IMR-90 (cell line): ENCODE results near the gene MTR. TPM values are rescaled to one million over a fixed set of nuclear protein-coding genes. Genes with fewer than 3 reads are reported as not detected.

Experiments
- ATAC-seq: fragments of 200-7000 bp; cut with Tn5 transposase; 2 replicates; pipeline ENCODE4 v1.9.1; 2020; ENCODE audit warnings: low read depth, mild to moderate bottlenecking, moderate library complexity
- BruUV-seq: library from RNA; stranded (reverse); fragments of 400-500 nt; replicated peaks from 2 replicates; lab custom pipeline; 2021; lab: Mats Ljungman, UMichigan
- CTCF ChIA-PET: fragments of 300-600 bp; formaldehyde crosslinking; extraction: SDS; loops from one replicate; lab custom pipeline; 2021; ENCODE audit warnings: antibody characterized with exemption; lab: Yijun Ruan, JAX
- POLR2A ChIA-PET: fragments of 300-600 bp; sonication (Branson Sonifier 250); formaldehyde crosslinking; loops from one replicate; lab custom pipeline; 2022; ENCODE audit warnings: antibody characterized with exemption; ENCODE audit not compliant: unreplicated experiment; lab: Charles Lee
- DNase-seq: peaks from one replicate; pipeline ENCODE4 v3.0.0; 2013
- H2AFZ ChIP-seq: replicated peaks from 2 replicates; pipeline ENCODE3; 2013; ENCODE audit warnings: low read length, mild to moderate bottlenecking; ENCODE audit not compliant: poor library complexity
- H2AK5ac ChIP-seq: 2 replicates; pipeline ENCODE4 v1.6.1; 2013; ENCODE audit warnings: low read depth, low read length, inconsistent platforms
- H2AK9ac ChIP-seq: replicated peaks from 2 replicates; pipeline ENCODE3; 2013; ENCODE audit warnings: mild to moderate bottlenecking, low read depth, low read length, moderate library complexity; ENCODE audit not compliant: poor library complexity
- H2BK120ac ChIP-seq: 2 replicates; pipeline ENCODE4 v1.6.1; 2013; ENCODE audit warnings: low read depth, low read length, inconsistent platforms
- H2BK15ac ChIP-seq: 3 replicates; pipeline ENCODE4 v1.6.1; 2013; ENCODE audit warnings: low read depth, low read length, inconsistent platforms
- H2BK20ac ChIP-seq: 2 replicates; pipeline ENCODE4 v1.6.1; 2013; ENCODE audit warnings: low read depth, mild to moderate bottlenecking, inconsistent platforms, low read length, moderate library complexity
- H2BK5ac ChIP-seq: 2 replicates; pipeline ENCODE4 v1.6.1; 2013; ENCODE audit warnings: mild to moderate bottlenecking, low read depth, low read length, inconsistent platforms; ENCODE audit not compliant: poor library complexity, severe bottlenecking
- H3K14ac ChIP-seq: replicated peaks from 2 replicates; pipeline ENCODE4 v1.6.1; 2013; ENCODE audit warnings: low read depth, low read length, inconsistent platforms
- H3K18ac ChIP-seq: 2 replicates; pipeline ENCODE4 v1.6.1; 2013; ENCODE audit warnings: low read depth, low read length, control low read depth
- H3K23ac ChIP-seq: 2 replicates; pipeline ENCODE4 v1.6.1; 2013; ENCODE audit warnings: low read depth, low read length, inconsistent platforms
- H3K27ac ChIP-seq: 2 replicates; pipeline ENCODE4 v1.5.1; 2013; ENCODE audit warnings: mild to moderate bottlenecking, control low read depth, low read length; ENCODE audit not compliant: insufficient read depth
- H3K27me3 ChIP-seq: 2 replicates; pipeline ENCODE4 v1.6.1; 2013; ENCODE audit warnings: low read length; ENCODE audit not compliant: control insufficient read depth, insufficient read depth
- H3K36me3 ChIP-seq: 2 replicates; pipeline ENCODE4 v1.6.1; 2013; ENCODE audit warnings: low read length, mixed read lengths; ENCODE audit not compliant: control insufficient read depth, insufficient read depth
- H3K4ac ChIP-seq: 2 replicates; pipeline ENCODE4 v1.6.1; 2013; ENCODE audit warnings: low read depth, low read length, inconsistent platforms
- H3K4me1 ChIP-seq: 2 replicates; pipeline ENCODE4 v1.6.1; 2013; ENCODE audit warnings: low read length, mixed read lengths; ENCODE audit not compliant: control insufficient read depth, insufficient read depth
- H3K4me2 ChIP-seq: 2 replicates; pipeline ENCODE4 v1.6.1; 2013; ENCODE audit warnings: low read depth, mild to moderate bottlenecking, control low read depth, low read length, moderate library complexity
- H3K4me3 ChIP-seq: 2 replicates; pipeline ENCODE4 v1.5.1; 2013; ENCODE audit warnings: low read depth, mild to moderate bottlenecking, control low read depth, low read length, moderate library complexity; ENCODE audit not compliant: insufficient read depth
- H3K56ac ChIP-seq: 2 replicates; pipeline ENCODE4 v1.6.1; 2013; ENCODE audit warnings: low read length, inconsistent platforms; ENCODE audit not compliant: insufficient read depth; ENCODE audit errors: extremely low read depth
- H3K79me1 ChIP-seq, 2 experiments: 2 replicates each; pipeline ENCODE4 v1.6.1; 2013; ENCODE audit warnings: low read length in 2 of 2, inconsistent platforms in 1 of 2, low read depth in 1 of 2
- H3K9ac ChIP-seq: 2 replicates; pipeline ENCODE4 v1.6.1; 2013; ENCODE audit warnings: low read depth, low read length, control low read depth
- H3K9me1 ChIP-seq: 2 replicates; pipeline ENCODE4 v1.6.1; 2013; ENCODE audit warnings: low read length, inconsistent platforms; ENCODE audit not compliant: insufficient read depth
- H3K9me3 ChIP-seq: 2 replicates; pipeline ENCODE4 v1.6.1; 2013; ENCODE audit warnings: low read length; ENCODE audit not compliant: control insufficient read depth, insufficient read depth
- H4K20me1 ChIP-seq: 2 replicates; pipeline ENCODE4 v1.6.1; 2013; ENCODE audit warnings: low read length, inconsistent platforms; ENCODE audit not compliant: insufficient read depth
- H4K5ac ChIP-seq: 2 replicates; pipeline ENCODE4 v1.6.1; 2013; ENCODE audit warnings: mild to moderate bottlenecking, low read depth, low read length, control low read depth
- H4K8ac ChIP-seq, 2 experiments: 2 replicates each; pipeline ENCODE4 v1.6.1; 2013; ENCODE audit warnings: low read depth in 2 of 2, low read length in 2 of 2, control low read depth in 1 of 2, inconsistent platforms in 1 of 2
- H4K91ac ChIP-seq: 2 replicates; pipeline ENCODE4 v1.6.1; 2013; ENCODE audit warnings: low read depth, low read length, inconsistent platforms; ENCODE audit not compliant: insufficient read depth
- BHLHE40 ChIP-seq: fragments of 150-350 bp; IDR thresholded peaks from 2 replicates; pipeline ENCODE4 v1.6.1; 2016; ENCODE audit warnings: mild to moderate bottlenecking, low read depth, low read length
- CEBPB ChIP-seq: IDR thresholded peaks from 2 replicates; pipeline ENCODE4 v1.6.1; 2012; ENCODE audit warnings: low read depth, low read length, improper control_type of control experiment
- CHD1 ChIP-seq: IDR thresholded peaks from 2 replicates; pipeline ENCODE4 v1.6.1; 2012; ENCODE audit warnings: low read depth, low read length, improper control_type of control experiment
- FOS ChIP-seq: fragments of 150-350 bp; IDR thresholded peaks from 2 replicates; pipeline ENCODE4 v1.6.1; 2016; ENCODE audit warnings: low read depth, low read length
- MAFK ChIP-seq: IDR thresholded peaks from 2 replicates; pipeline ENCODE4 v1.6.1; 2012; ENCODE audit warnings: low read depth, low read length, improper control_type of control experiment
- MAZ ChIP-seq: IDR thresholded peaks from 2 replicates; pipeline ENCODE4 v1.6.1; 2012; ENCODE audit warnings: low read depth, mild to moderate bottlenecking, low read length, improper control_type of control experiment, moderate library complexity, borderline replicate concordance
- MXI1 ChIP-seq: IDR thresholded peaks from 2 replicates; pipeline ENCODE4 v1.6.1; 2012; ENCODE audit warnings: low read depth, mild to moderate bottlenecking, low read length, moderate library complexity, borderline replicate concordance
- NFE2L2 ChIP-seq: fragments of 150-350 bp; IDR thresholded peaks from 2 replicates; pipeline ENCODE4 v1.6.1; 2016; ENCODE audit warnings: low read depth, mild to moderate bottlenecking, low read length
- RAD21 ChIP-seq: IDR thresholded peaks from 2 replicates; pipeline ENCODE4 v1.6.1; 2012; ENCODE audit warnings: low read length, improper control_type of control experiment
- RFX5 ChIP-seq: IDR thresholded peaks from 2 replicates; pipeline ENCODE4 v1.8.0; 2012; ENCODE audit warnings: low read depth, mild to moderate bottlenecking, low read length, moderate library complexity
- SMC3 ChIP-seq: fragments of 150-350 bp; IDR thresholded peaks from 2 replicates; pipeline ENCODE4 v1.6.1; 2016; ENCODE audit warnings: low read depth, mild to moderate bottlenecking, antibody characterized with exemption, low read length, moderate library complexity
- WGBS, 2 experiments: methylation state at CpG; one replicate each; pipeline versions ENCODE4 v1.1.5 to v1.1.7; 2013; ENCODE audit warnings: missing lambda C conversion rate in 2 of 2; ENCODE audit not compliant: insufficient read length in 1 of 2; ENCODE audit errors: extremely low coverage in 2 of 2; 5-methylcytosine and 5-hydroxymethylcytosine counted together
- dilution Hi-C: fragments of 300-500 bp; cut with HindIII; formaldehyde crosslinking; loops from one replicate; pipeline ENCODE4 v1.14.3; 2018; ENCODE audit warnings: low sequenced_read_pairs; ENCODE audit not compliant: unreplicated experiment
- in situ Hi-C: fragments of 300-500 bp; cut with MboI; formaldehyde crosslinking; loops from 3 replicates; pipeline ENCODE4 v1.14.3; 2019; ENCODE audit warnings: low sequenced_read_pairs, inconsistent platforms, mixed read lengths
- intact Hi-C: fragments of 100-400 bp; cut with micrococcal nuclease; formaldehyde crosslinking; loops from 2 replicates; pipeline ENCODE4 v1.10.0; 2022
- polyA plus RNA-seq, 3 experiments: library from polyadenylated mRNA; depleted of rRNA; stranded (reverse); fragments of >200 nt; gene quantifications; 2 replicates each; pipeline ENCODE4 v1.2.3, GENCODE V29; 2012; ENCODE audit warnings: low replicate concordance in 1 of 3
- total RNA-seq: library from RNA; depleted of rRNA; stranded (reverse); fragments of >200 nt; gene quantifications from 2 replicates; pipeline ENCODE4 v1.2.3, GENCODE V29; 2012
- TF ChIP-seq, protein P1 (sequence below): fragments of 150-350 bp; IDR thresholded peaks from 2 replicates; pipeline ENCODE4 v1.6.1; 2016; ENCODE audit warnings: low read depth, mild to moderate bottlenecking, low read length, moderate library complexity, borderline replicate concordance
- TF ChIP-seq, protein P2 (sequence below): fragments of 150-350 bp; IDR thresholded peaks from 2 replicates; pipeline ENCODE4 v1.6.1; 2017; ENCODE audit warnings: mild to moderate bottlenecking, antibody characterized with exemption, low read length, low read depth
- TF ChIP-seq, protein P3 (sequence below): conservative IDR thresholded peaks from 2 replicates; pipeline ENCODE4 v1.5.1; 2012; ENCODE audit warnings: mild to moderate bottlenecking, low read depth, low read length, improper control_type of control experiment

The MTR gene
- total and polyA plus RNA-seq, 2 of the 4 experiments (the other 2 are of a cell fraction) = 7.7 to 31.0 TPM

DNA sequence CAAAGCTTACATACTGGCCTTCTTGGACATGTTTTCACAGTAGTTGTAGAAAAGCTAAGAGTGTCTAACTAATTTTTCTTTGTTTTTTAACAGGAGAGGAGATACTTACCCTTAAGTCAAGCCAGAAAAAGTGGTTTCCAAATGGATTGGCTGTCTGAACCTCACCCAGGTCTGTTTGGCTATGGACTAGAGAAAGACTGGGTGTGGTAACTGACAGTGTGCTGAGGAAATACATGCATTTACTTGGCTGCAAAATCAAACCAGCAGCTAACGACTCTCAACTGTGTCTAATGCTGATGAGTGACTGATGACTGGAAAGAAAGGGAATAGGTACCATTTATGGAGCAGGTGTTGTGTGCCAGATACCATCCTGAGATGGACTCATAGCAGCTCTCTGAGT is 91.1 kb downstream of the MTR start:
- no peak overlapping the region for H4K91ac ChIP-seq
- dilution Hi-C loops (no loop called here), in situ Hi-C loops (no loop called here), intact Hi-C loops (no loop called here)
- ATAC-seq = no peak
- TF ChIP-seq SMC3 = no peak
- TF ChIP-seq RFX5 = no peak
- TF ChIP-seq, protein P1, sequence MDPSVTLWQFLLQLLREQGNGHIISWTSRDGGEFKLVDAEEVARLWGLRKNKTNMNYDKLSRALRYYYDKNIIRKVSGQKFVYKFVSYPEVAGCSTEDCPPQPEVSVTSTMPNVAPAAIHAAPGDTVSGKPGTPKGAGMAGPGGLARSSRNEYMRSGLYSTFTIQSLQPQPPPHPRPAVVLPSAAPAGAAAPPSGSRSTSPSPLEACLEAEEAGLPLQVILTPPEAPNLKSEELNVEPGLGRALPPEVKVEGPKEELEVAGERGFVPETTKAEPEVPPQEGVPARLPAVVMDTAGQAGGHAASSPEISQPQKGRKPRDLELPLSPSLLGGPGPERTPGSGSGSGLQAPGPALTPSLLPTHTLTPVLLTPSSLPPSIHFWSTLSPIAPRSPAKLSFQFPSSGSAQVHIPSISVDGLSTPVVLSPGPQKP = no peak
- TF ChIP-seq CHD1 = no peak
- TF ChIP-seq MAFK = no peak
- TF ChIP-seq FOS = no peak
- TF ChIP-seq BHLHE40 = no peak
- TF ChIP-seq RAD21 = no peak
- no peak for TF ChIP-seq MAZ
- TF ChIP-seq NFE2L2 = no peak
- TF ChIP-seq, protein P2, sequence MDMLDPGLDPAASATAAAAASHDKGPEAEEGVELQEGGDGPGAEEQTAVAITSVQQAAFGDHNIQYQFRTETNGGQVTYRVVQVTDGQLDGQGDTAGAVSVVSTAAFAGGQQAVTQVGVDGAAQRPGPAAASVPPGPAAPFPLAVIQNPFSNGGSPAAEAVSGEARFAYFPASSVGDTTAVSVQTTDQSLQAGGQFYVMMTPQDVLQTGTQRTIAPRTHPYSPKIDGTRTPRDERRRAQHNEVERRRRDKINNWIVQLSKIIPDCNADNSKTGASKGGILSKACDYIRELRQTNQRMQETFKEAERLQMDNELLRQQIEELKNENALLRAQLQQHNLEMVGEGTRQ = no peak
- TF ChIP-seq CEBPB = no peak
- TF ChIP-seq, protein P3, sequence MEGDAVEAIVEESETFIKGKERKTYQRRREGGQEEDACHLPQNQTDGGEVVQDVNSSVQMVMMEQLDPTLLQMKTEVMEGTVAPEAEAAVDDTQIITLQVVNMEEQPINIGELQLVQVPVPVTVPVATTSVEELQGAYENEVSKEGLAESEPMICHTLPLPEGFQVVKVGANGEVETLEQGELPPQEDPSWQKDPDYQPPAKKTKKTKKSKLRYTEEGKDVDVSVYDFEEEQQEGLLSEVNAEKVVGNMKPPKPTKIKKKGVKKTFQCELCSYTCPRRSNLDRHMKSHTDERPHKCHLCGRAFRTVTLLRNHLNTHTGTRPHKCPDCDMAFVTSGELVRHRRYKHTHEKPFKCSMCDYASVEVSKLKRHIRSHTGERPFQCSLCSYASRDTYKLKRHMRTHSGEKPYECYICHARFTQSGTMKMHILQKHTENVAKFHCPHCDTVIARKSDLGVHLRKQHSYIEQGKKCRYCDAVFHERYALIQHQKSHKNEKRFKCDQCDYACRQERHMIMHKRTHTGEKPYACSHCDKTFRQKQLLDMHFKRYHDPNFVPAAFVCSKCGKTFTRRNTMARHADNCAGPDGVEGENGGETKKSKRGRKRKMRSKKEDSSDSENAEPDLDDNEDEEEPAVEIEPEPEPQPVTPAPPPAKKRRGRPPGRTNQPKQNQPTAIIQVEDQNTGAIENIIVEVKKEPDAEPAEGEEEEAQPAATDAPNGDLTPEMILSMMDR = no peak
- no peak for TF ChIP-seq MXI1
- H3K4me3 ChIP-seq = no peak overlapping the region
- POLR2A ChIA-PET = no interaction called here
- no peak overlapping the region for H3K56ac ChIP-seq
- no peak overlapping the region for H3K9ac ChIP-seq
- H2BK120ac ChIP-seq = no peak overlapping the region
- no CpG with 5 or more reads among the region's 1 CpG for WGBS, 2 experiments
- CTCF ChIA-PET = no interaction called here
- H3K14ac ChIP-seq = no peak overlapping the region
- no peaks in the 10 kb centered on the region for H3K4me1 ChIP-seq
- H3K18ac ChIP-seq = no peak overlapping the region
- H2BK5ac ChIP-seq = no peak overlapping the region
- H2AK9ac ChIP-seq = no peak overlapping the region
- no peak overlapping the region for H3K4me2 ChIP-seq
- no peaks in the 10 kb centered on the region for H3K27me3 ChIP-seq
- no peak overlapping the region for H2BK15ac ChIP-seq
- H3K27ac ChIP-seq = no peak overlapping the region
- no peak overlapping the region for H2AFZ ChIP-seq
- H3K4ac ChIP-seq = no peak overlapping the region
- no peak overlapping the region for H2BK20ac ChIP-seq
- H3K9me3 ChIP-seq = no peaks in the 10 kb centered on the region
- no TSS peak for BruUV-seq
- no peak for DNase-seq
- no peaks in the 10 kb centered on the region for H3K79me1 ChIP-seq
- H4K8ac ChIP-seq = no peak overlapping the region
- no peak overlapping the region for H4K5ac ChIP-seq
- no peak overlapping the region for H3K23ac ChIP-seq
- peaks cover 32% of the 10 kb centered on the region for H3K36me3 ChIP-seq
- H3K9me1 ChIP-seq = no peaks in the 10 kb centered on the region
- no peaks in the 10 kb centered on the region for H4K20me1 ChIP-seq
- H2AK5ac ChIP-seq = no peak overlapping the region
